ENCODE measurements around the gene OR56A5.
"Not testable (repeated sequence)": the region's sequence is repeated elsewhere in the genome, so short reads cannot be mapped to it uniquely, and the experiment has no call there.

OR56A5 gene, protein sequence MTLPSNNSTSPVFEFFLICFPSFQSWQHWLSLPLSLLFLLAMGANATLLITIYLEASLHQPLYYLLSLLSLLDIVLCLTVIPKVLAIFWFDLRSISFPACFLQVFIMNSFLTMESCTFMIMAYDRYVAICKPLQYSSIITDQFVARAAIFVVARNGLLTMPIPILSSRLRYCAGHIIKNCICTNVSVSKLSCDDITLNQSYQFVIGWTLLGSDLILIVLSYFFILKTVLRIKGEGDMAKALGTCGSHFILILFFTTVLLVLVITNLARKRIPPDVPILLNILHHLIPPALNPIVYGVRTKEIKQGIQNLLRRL

DNA sequence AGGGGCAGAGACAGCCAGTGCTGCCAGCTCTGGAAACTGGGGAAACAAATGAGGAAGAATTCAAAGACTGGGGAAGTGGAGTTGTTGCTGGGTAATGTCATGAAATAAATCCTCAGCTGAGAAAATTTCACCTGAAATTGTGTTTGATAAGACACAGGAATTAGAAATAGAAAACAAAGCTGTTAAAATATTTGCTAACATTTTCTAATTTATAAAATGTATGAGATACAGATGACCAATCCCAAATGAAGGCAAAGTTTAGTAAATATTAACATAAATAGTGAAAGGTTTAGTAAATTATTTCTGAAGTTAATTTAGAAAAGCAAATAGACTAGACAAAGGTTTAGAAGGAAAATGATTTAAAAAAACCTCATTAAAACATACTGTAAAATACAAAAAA, at the start of gene OR56A5:
Gene OR56A5 (minus strand): TSS at position 101 of the 400 bp plus-strand sequence. CDS start 0 bp downstream, at position 101.
- DNase-seq, result no peak

DNA sequence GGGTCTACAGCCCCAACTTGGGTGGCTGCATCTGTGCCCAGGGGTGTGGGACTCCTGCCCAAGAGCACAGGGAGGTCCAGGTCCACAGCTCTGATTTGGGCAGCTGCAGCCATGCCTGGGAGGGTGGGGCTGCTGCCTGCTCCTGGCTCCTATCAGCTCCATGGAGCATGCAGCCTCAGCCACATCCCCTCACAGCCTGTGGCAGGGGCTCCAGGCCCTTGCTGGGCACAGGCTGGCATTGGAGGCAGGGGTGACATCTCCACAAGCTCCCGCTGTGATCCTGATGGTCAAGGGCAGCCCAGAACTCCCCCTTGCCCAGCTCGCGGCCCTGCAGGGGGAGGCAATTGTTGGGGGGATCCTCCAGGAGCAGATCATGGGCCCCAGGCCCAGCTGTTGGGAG, 44.7 kb upstream of the OR56A5 start:
- DNase-seq, result no peak

DNA sequence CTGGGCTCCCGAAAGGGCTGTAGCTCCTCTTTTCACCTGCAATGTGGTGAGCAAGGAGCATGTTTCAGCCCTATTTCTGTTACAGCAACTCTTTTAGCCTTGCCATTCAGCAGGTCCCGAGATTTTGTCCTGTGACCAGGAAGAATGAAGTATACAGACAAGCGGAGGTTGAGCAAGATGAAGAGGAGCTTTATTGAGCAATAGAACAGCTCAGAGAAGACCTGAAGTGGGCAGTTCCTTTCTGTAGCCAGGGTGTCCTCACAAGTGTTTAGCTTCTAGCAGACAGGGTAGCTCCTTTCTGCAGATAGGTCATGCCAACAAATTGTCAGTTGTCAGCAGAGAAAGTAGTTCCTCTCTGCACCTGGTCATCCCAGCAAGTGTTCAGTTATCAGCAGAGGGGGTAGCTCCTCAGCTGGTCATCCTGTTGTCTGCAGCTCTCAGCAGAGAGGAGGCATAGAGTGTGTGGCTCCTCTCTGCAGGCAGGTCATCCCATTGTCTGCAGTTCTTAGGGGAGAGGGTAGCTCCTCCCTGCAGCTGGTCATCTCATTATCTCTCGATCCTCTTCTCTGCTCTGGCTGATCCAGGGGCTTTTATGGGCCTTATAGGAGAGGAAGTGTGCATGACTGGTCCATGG, 43.9 kb upstream of the OR56A5 start:
- DNase-seq, result no peak

DNA sequence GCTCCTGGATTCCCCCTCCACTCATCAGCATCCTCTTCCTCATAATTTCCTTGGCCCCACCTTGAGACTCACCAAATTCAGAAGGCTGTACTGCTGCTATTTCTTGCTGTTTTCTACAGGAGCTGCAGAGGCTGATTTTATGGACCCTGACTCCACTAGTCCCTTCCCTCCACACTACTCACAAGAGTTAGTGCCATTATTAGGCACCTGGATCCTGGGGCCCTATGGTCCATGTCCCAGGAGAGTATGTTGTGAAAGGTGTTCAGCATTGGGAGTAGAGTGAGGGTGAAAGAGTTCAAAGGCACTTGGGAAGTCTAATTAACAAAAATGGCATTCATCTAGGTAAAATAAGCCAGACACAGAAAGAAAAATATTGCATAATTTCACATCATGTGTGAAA, 38.6 kb upstream of the OR56A5 start, which contains the start of gene OR56A4:
Gene OR56A4 (minus strand): TSS at position 101 of the 400 bp plus-strand sequence. CDS start 3,954 bp downstream, outside the sequence.
- DNase-seq, result no peak

DNA sequence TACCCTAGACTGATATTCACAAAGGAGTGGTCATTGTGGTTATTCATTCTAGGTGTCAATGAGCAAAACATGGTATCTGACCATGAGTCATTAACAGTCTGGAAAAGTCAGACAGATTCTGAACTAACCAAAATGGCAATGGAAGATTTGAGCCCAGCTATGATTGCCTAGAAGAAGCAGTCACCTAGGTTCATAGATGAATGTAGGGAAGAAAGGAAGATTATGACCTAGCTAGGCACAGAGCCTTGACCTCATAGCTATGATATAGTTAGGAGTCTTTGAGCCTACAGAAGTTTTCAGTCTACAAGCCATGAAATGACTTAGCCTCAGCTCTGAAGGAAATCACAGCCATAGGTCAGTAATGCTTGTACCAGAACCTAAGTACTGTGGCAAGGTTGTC, 38.1 kb upstream of the OR56A5 start:
- no peak for DNase-seq

DNA sequence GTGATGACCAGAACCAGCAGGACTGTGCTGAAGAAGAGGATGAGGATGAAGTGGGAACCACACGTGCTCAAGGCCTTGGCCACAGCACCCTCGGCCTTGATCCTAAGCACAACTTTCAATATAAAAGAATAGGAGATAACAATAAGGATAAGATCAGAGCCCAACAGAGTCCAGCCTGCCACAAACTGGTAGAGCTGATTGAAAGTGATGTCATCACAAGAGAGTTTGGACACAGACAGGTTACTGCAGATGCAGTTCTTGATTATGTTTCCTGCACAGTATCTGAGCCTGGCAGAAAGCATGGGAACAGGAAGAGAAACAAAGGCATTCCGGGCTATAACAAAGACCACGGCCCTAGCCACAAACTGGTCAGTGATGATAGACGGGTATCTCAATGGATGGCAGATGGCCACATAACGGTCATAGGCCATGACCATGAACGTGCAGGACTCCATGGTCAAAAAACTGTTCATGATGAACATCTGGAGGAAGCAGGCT, 34.0 kb upstream of the OR56A5 start:
- no peak for DNase-seq

DNA sequence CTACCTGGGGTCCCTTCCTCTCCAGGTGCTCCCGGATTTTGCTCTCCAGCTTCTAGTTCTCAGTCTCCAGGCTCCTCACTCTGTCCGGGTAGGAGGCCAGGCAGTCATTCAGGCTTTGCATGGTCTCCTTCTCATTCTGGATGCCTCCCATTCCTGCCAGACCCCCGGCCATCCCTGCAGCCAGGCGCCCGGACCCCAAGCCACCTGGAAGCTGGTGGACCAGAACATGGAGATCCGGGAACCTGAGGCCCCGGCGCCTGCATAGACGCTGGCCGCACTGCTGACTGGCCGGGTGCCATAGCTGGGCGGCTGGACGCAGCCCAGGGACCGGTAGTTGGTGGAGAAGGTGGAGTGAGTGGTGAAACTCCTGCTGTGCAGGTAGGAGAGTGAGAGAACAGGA, 26.5 kb upstream of the OR56A5 start:
- no peak for DNase-seq

DNA sequence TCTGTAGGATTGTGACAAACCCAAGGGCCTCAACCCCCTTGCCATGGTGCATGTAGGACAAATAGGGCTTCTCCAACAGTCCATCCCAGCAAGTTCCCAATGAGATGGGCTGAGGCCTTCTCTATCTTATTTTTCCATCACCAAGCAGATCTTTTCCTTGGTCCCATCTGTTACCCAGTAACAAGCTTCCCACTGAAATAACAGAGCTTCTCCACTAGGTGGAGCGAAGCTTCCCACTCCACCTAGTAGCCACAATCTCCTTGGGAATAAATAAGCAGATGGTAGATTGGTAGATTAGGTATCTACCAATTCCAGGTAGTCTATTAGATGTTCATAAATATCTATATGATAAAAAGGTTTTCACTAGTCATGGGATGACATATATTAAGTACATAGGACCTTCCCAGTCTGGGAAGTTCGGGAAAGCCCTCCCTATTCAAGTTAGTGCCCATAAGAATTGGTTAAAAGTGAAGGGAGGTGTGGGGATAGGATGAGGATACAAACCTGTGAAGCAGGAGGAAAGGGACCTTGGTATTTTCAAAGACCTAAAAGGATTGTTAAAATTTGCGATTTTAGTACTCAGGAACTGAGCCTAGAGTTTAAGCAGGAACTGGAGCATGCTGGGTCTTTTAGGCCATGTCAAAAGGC, 24.4 kb upstream of the OR56A5 start:
- DNase-seq, result no peak

DNA sequence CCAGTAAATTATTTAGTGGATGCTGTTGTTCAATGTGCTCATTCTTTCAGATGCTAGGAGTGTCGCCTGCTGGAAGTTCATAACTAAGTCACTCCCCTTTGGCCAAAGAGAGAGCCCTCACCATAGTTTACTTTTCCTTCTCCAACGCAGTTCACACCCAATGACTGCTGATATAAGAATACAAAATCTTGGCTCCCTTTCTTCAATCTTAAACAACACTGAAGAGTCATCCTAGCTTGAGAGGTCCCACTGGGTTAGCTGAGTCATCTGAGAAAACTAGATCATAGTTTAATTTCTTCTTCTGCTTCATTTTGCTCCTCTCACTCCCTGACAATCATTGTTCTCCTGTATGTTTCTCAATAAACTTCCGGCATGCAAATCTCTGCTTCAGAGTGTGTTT, 23.9 kb upstream of the OR56A5 start:
- DNase-seq, result no peak

DNA sequence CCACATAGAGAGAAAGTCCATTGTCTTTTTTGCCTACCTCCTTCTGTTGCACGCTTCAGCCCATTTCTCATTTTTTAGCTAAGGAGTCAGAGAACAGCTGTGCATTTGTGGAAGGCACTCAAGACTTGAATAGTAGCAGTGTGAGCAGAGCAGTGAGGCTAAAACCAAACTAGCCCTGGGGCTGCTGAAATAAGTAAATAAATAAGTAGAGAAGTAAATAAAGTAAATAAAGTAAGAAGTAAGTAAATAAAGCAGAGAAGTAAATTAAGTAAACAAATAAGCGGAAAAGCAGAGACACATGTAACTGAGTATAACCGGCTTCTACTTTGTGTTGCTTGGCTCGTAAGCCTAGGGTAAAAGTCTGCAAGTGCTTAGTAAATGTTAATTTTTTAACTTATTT, 20.9 kb upstream of the OR56A5 start:
- DNase-seq, result no peak

DNA sequence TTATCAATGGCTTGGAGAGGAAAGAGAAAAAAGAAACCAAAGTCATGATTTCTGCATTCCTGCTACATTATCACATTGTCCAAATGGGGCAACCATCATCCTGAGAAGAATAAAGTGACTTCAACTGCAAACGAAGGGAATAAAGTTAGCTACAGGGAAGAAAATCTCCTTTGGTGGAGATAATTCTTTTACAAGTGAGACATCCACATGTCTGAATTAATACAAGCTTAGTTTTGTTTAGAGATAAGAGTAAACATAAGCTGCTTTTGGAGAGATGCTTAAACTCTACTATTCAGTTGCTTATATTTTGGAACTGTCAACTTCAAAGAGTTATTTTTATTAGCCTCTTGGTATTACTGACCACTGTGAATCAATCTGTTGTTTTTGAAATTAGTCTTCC, 18.6 kb upstream of the OR56A5 start, which contains the start of gene OR52L1:
Gene OR52L1 (minus strand): TSS at position 101 of the 400 bp plus-strand sequence. CDS start 55 bp downstream, at position 46.
- DNase-seq, result no peak

DNA sequence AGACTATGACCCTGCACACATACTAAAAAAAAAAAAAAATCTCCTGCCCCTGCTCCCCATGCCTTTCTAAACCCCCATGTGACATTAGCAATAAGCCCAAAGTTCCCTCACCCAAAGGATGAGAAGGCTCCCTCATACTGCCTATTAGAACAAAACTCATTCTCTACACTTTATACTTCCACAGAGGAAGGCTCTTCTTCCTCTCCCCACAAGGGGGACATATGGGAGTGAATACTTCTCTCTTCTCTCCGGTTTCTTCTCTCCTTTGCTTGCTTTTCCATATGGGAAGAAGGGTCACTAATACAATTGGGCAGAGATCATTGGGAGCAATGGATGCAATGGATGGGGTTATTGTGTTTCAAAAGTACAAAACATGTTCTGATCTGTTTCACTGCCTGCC, 15.1 kb upstream of the OR56A5 start:
- DNase-seq, result no peak

DNA sequence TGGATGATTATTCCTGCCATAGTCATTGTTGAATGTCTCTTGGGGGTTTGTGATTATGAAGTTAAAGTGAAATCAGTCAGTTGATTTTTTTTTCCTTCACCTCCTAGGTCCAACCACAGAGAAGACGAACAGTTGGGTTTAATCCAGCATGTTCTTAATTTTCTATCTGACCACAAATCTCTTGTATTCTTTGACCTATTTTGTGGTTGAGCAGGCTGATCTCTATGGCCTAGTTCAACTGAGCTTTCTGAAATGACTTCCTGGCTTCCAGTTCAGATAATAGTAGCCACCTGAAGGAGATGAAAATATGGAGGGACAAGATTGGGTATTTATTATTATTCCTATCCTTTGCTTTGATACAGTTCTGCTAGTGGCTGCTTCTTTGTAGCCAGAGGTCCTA, 5.2 kb upstream of the OR56A5 start:
- DNase-seq, result no peak

DNA sequence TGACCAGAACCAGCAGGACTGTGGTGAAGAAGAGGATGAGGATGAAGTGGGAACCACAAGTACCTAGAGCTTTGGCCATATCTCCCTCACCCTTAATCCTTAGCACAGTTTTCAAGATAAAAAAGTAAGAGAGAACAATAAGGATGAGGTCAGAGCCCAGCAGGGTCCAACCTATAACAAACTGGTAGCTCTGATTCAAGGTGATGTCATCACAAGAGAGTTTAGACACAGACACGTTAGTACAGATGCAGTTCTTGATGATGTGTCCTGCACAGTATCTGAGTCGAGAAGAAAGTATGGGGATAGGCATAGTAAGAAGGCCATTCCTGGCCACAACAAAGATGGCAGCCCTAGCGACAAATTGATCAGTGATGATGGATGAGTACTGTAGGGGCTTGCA, 586 bp downstream of the OR56A5 start:
- no peak for DNase-seq

DNA sequence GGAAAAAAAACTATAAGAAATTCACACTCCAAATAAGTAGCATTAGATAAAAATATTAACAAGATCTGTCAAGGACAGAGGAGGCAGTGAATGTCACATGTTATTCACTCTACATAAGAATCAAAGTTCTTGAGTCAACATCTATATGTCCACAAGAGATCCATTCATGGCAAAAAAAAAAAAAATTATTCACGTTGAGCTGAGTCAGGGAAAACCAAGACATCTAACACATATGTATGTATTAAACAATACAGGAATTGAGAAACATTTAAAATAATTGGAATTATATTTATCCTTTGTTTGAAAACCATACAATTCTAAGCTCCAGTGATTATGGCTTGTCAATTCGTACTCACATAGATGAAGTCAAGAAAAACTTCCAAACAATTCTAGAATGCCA, 1.3 kb downstream of the OR56A5 start:
- DNase-seq, result no peak

DNA sequence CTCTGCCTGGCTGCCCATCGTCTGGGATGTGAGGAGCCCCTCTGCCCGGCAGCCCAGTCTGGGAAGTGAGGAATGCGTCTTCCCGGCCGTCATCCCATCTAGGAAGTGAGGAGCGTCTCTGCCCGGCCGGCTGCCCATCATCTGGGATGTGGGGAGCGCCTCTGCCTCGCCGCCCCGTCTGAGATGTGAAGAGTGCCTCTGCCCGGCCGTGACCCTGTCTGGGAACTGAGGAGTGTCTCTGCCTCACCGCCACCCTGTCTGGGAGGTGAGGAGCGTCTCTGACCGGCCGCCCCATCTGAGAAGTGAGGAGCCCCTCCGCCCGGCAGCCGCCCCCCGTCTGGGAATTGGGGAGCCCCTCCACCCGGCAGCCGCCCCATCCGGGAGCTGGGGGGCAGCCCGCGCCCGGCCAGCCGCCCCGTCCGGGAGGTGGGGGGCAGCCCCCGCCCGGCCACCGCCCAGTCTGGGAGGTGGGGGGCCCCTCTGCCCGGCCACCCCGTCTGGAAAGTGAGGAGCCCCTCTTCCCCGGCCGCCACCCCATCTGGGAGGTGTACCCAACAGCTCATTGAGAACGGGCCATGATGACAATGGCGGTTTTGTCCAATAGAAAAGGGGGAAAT, 7.5 kb downstream of the OR56A5 start:
- DNase-seq, result not testable (repeated sequence)

DNA sequence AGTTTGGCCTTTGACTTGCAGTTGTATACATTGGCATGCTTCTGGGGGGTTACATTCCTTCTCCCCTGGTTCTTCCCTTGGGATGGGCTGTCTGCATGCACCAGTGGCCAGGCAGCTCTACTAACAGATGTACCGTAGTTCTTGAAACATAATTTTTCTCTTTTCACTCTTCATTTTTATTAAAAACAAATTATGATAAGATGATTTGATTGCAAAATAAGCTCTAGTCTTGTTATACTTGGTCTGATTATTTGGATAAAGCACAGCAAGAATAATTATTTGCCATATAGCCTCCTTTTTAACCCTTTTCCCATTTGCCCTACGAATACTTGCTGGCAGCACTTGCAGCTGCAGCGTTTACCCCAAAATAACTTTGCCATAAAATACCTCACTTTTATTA, 12.7 kb downstream of the OR56A5 start:
- no peak for DNase-seq

DNA sequence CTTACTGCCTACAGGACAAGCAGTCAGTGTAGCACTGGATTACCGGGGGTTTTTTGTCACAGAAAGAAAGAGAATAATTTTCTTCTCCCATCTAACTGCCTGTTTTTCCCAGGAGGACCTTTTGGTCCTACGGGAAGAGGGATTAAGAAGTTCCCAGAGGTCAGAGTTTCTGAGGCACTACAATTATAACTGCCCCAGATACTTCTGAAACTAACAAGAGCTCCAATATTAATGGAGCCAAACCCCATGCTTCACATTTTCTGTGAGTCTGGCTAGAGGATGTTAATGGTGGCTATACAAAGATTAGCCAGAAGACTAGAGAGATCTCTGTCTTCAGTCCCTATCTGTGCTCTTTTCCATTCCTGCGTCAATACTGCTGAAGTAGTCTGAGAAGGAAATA, 26.3 kb downstream of the OR56A5 start, which contains the start of gene OR56A3:
Gene OR56A3 (plus strand): TSS at position 301 of the 400 bp plus-strand sequence. CDS start 5,096 bp downstream, outside the sequence.
- DNase-seq, result no peak

DNA sequence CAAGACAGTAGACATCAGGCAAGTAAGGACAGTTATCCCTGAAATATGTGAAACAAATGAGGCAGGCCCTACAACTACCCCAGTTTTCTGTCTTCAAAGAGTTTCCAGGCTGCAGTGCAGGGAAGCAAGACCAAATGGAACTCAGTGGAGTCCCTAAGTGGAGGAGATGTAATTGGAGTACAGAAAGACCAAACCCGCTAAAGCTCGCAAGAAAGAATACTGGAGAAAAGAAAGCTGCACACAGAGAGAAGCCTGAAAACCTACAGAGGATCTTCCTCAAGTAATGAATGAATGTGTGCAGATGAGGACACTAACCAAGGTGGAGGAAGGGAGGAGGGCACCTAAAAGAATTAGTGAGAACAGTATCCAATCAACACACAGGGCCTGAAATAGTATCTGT, 27.5 kb downstream of the OR56A5 start:
- no peak for DNase-seq

DNA sequence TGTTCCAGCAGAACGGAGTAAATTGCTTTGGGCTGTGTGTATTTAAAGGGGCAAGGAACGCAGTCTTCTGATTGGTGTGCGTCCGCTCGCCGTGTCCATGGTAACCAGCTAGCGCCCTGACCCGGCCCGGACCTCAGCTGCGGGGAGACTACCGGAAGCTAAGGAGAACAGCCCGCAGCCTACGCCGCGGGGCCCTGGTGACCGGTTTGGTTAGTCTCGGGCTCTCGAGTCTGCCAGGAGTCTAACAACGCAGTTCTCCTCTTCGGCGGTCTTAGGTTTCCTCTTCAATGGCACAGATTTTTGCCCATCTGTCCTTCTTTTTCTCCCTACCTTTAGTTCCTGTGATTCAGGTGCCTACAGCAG, 29.7 kb downstream of the OR56A5 start:
- DNase-seq, result no peak

DNA sequence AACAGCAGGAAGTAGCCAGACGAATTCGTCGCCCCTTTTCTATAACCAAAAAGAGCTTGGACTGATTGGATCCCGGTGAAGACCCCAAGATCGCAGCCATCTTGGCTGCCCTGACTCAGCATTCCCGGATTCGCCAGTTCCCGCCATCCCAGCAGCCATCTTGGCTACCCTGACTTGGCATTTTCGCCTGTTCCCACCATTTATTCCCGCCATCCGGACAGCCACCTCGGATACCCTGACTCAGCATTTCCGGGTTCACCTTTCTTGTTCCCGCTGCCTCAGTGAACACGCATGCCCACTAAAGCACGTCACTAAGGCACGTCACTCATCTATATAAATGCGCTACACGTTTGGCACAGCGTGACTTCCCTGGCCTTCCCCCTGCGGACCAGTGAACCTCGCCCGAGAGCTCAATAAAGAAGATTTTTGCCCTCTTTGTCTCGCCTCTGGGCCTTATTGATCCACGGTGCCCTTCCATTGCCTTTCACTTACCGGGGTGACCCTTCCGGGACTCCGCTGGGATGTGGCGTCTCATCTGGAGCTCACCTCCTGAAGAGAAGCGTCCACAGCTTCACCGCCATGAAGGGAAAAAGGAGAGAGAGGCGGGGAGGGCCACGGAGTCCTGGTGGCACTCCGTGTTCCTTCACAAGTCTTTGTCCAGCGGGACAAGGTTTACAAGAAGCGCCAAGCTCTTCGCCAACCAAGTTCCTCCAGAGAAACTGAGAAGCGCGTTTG, 30.3 kb downstream of the OR56A5 start:
- no peak for DNase-seq

DNA sequence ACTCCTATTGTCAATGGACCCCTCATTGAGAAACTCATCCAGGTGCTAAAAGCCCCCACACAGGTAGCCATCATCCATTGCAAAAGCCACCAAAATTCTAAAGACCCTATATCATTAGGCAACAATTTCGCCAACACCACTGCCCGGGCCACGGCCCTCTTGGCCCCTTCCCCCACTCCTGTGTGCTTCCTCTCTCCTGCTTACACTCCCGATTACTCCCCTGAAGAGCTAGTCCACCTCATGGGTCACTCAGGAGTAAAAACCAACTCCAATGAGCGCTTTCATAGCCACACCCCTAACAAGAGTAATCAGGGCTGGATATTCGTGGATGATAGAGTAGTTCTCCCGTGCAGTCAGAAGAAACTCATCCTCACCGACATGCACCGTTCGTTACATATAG, 35.2 kb downstream of the OR56A5 start:
- no peak for DNase-seq

DNA sequence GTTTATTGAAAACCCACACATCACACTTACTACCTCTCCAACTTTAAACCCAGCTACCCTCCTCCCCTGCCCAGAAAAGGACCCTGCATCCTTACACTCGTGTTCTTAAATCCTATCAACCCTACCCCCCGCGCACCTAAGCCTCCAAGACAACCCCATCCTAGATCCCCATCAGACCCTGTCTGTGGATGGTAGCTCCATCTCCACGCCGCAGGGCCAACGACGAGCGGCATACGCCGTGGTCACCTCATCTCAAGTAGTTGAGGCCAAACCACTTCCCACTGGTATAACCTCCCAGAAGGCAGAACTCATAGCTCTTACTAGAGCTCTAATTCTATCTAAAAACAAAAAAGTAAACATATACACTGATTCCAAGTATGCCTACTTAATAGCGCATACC, 35.6 kb downstream of the OR56A5 start:
- DNase-seq, result no peak
